HFFc6 (cell line): ENCODE measurements around the gene H3-3A. TPM values are rescaled to one million over a fixed set of nuclear protein-coding genes. Genes with fewer than 3 reads are reported as not detected.
A peak's percentile ranks its signal among the peaks of the same experiment; 100 is the strongest.
"Not testable (repeated sequence)": the region's sequence is repeated elsewhere in the genome, so short reads cannot be mapped to it uniquely, and the experiment has no call there.

Experiments used
- DNase-seq: peaks from one replicate; pipeline ENCODE4 v3.0.0-alpha.2; 2018
- H3K27ac Mint-ChIP-seq: 2 replicates; pipeline ENCODE4 v1.8.0; 2020; ENCODE audit warnings: mild to moderate bottlenecking, mixed read lengths
- H3K27me3 Mint-ChIP-seq: 2 replicates; pipeline ENCODE4 v1.8.0; 2021; ENCODE audit warnings: mild to moderate bottlenecking, moderate library complexity, mixed read lengths; ENCODE audit not compliant: insufficient read depth
- H3K36me3 Mint-ChIP-seq: 2 replicates; pipeline ENCODE4 v1.8.0; 2021; ENCODE audit warnings: low read depth, mixed read lengths
- H3K4me1 Mint-ChIP-seq: 2 replicates; pipeline ENCODE4 v1.8.0; 2020; ENCODE audit warnings: low read depth, mixed read lengths
- H3K4me3 Mint-ChIP-seq: 2 replicates; pipeline ENCODE4 v1.8.0; 2020; ENCODE audit warnings: mild to moderate bottlenecking, moderate library complexity, mixed read lengths
- H3K9me3 Mint-ChIP-seq: 2 replicates; pipeline ENCODE4 v1.8.0; 2020; ENCODE audit warnings: mild to moderate bottlenecking, mixed read lengths
- CTCF ChIP-seq: fragments of 200-600 bp; sonication (generic); IDR thresholded peaks from 2 replicates; pipeline ENCODE4 v1.5.0; 2021; ENCODE audit warnings: antibody characterized with exemption, mild to moderate bottlenecking
- total RNA-seq, 6 experiments: library from RNA; stranded (reverse); fragmentation: NEBNext Ultra II Directional; extraction: Animal tissue kit (Norgen Biotek cat#: 25700); gene quantifications; 2 replicates in 1 of 6; 3 replicates in 5 of 6; pipeline ENCODE4 v1.2.3, GENCODE V29; 2021

The H3-3A gene
- total RNA-seq, 6 experiments from 2014 or later: 307 to 338 (median 326) TPM

GRCh38 chr1:226085675-226086285 lies 23.3 kb downstream of the H3-3A start:
- no peak for DNase-seq
- Mint-ChIP-seq H3K9me3 (no peaks in the 10 kb centered on the region), H3K27me3 (peaks cover 2% of the 10 kb centered on the region; the same call in 1 of the 2 replicates), H3K4me3 (no peak overlapping the region), H3K27ac (no peak overlapping the region), H3K4me1 (peaks cover 8% of the 10 kb centered on the region), H3K36me3 (no peaks in the 10 kb centered on the region)
- no peak for TF ChIP-seq CTCF

GRCh38 chr1:226086776-226087175 lies 24.3 kb downstream of the H3-3A start:
- H3K4me3 Mint-ChIP-seq: no peak overlapping the region
- H3K4me1 Mint-ChIP-seq: peaks cover 8% of the 10 kb centered on the region
- H3K36me3 Mint-ChIP-seq: no peaks in the 10 kb centered on the region

GRCh38 chr1:226091461-226091860 lies 28.9 kb downstream of the H3-3A start:
- no peak for DNase-seq
- no peak for TF ChIP-seq CTCF
- no peaks in the 10 kb centered on the region for H3K36me3 Mint-ChIP-seq
- H3K27me3 Mint-ChIP-seq: peaks cover 12% of the 10 kb centered on the region; the same call in 1 of the 2 replicates
- no peak overlapping the region for H3K4me3 Mint-ChIP-seq
- no peak overlapping the region for H3K27ac Mint-ChIP-seq
- no peaks in the 10 kb centered on the region for H3K9me3 Mint-ChIP-seq
- peaks cover 11% of the 10 kb centered on the region for H3K4me1 Mint-ChIP-seq

More at GRCh38 chr1:226086776-226087175, 24.3 kb downstream of the H3-3A start:
- TF ChIP-seq CTCF: no peak
- H3K27me3 Mint-ChIP-seq: peaks cover 2% of the 10 kb centered on the region; the same call in 1 of the 2 replicates
- no peak for DNase-seq
- H3K9me3 Mint-ChIP-seq: no peaks in the 10 kb centered on the region
- H3K27ac Mint-ChIP-seq: no peak overlapping the region

GRCh38 chr1:226092048-226092820 lies 29.7 kb downstream of the H3-3A start:
- not testable (repeated sequence) for H3K9me3 Mint-ChIP-seq, DNase-seq, H3K36me3 Mint-ChIP-seq, H3K4me3 Mint-ChIP-seq, H3K27ac Mint-ChIP-seq
- Mint-ChIP-seq H3K4me1 (peaks cover 11% of the 10 kb centered on the region), H3K27me3 (peaks cover 15% of the 10 kb centered on the region; the same call in 1 of the 2 replicates)

- no peak for DNase-seq
- H3K36me3 Mint-ChIP-seq: no peaks in the 10 kb centered on the region
- peaks cover 21% of the 10 kb centered on the region; the same call in 1 of the 2 replicates for H3K27me3 Mint-ChIP-seq
- TF ChIP-seq CTCF: no peak
- no peaks in the 10 kb centered on the region for H3K9me3 Mint-ChIP-seq
- H3K4me1 Mint-ChIP-seq: peaks cover 16% of the 10 kb centered on the region
- peak overlapping the region; percentile 40; the same call in 1 of the 2 replicates for H3K27ac Mint-ChIP-seq
- no peak overlapping the region for H3K4me3 Mint-ChIP-seq
Measured at GRCh38 chr1:226092965-226093364, 30.4 kb downstream of the H3-3A start.

GRCh38 chr1:226093621-226094020 lies 31.1 kb downstream of the H3-3A start:
- Mint-ChIP-seq H3K4me1 (peaks cover 19% of the 10 kb centered on the region), H3K9me3 (no peaks in the 10 kb centered on the region), H3K27ac (no peak overlapping the region), H3K27me3 (peaks cover 22% of the 10 kb centered on the region; the same call in 1 of the 2 replicates), H3K4me3 (no peak overlapping the region), H3K36me3 (no peaks in the 10 kb centered on the region)
- no peak for TF ChIP-seq CTCF
- no peak for DNase-seq
